Lung (tissue), 12 donors: ENCODE measurements around the gene CHRNA4. TPM values are rescaled to one million over a fixed set of nuclear protein-coding genes. Genes with fewer than 3 reads are reported as not detected.

Source experiments
- ATAC-seq: fragments of 200-7000 bp; cut with Tn5 transposase; one replicate; pipeline ENCODE4 v1.9.1; 2020; ENCODE audit warnings: moderate number of reproducible peaks; ENCODE audit not compliant: insufficient read depth, low FRiP score
- DNase-seq, 3 donors: peaks; one replicate each; pipeline ENCODE4 v3.0.0-alpha.2; 2013 to 2017
- H3K27ac ChIP-seq, 2 donors: one replicate each; pipeline ENCODE4 v1.5.1; 2013; ENCODE audit warnings: mild to moderate bottlenecking in 2 of 2, moderate library complexity in 2 of 2, control low read depth in 1 of 2, inconsistent platforms in 1 of 2, low read depth in 1 of 2, low read length in 1 of 2
- H3K27me3 ChIP-seq, 3 donors: one replicate each; pipeline ENCODE4 v1.5.1; 2013; ENCODE audit warnings: low read length in 2 of 3; ENCODE audit not compliant: control insufficient read depth in 3 of 3, insufficient read depth in 3 of 3
- H3K36me3 ChIP-seq, 4 donors: one replicate each; pipeline ENCODE4 v1.5.1; 2013; ENCODE audit warnings: low read length in 4 of 4, mild to moderate bottlenecking in 1 of 4, moderate library complexity in 1 of 4; ENCODE audit not compliant: control insufficient read depth in 4 of 4, insufficient read depth in 4 of 4
- H3K4me1 ChIP-seq, 5 donors: one replicate each; pipeline ENCODE4 v1.5.1; 2013; ENCODE audit warnings: low read length in 5 of 5, mild to moderate bottlenecking in 2 of 5, moderate library complexity in 1 of 5; ENCODE audit not compliant: control insufficient read depth in 5 of 5, insufficient read depth in 5 of 5
- H3K4me3 ChIP-seq: one replicate; pipeline ENCODE4 v1.5.1; 2013; ENCODE audit warnings: mild to moderate bottlenecking, control low read depth, moderate library complexity
- H3K9ac ChIP-seq, 2 donors: one replicate each; pipeline ENCODE4 v1.5.1; 2013; ENCODE audit warnings: low read length in 2 of 2, control low read depth in 1 of 2; ENCODE audit not compliant: insufficient read depth in 1 of 2
- H3K9me3 ChIP-seq, 4 donors: one replicate each; pipeline ENCODE4 v1.5.1; 2013; ENCODE audit warnings: low read length in 3 of 4, mild to moderate bottlenecking in 1 of 4, moderate library complexity in 1 of 4; ENCODE audit not compliant: control insufficient read depth in 4 of 4, insufficient read depth in 3 of 4
- WGBS, 2 donors: extraction: QIAGEN DNeasy Blood & Tissue Kit; methylation state at CpG; one replicate each; pipeline ENCODE4 v1.1.7; 2013; 5-methylcytosine and 5-hydroxymethylcytosine counted together
- polyA plus RNA-seq, 2 donors: library from polyadenylated mRNA; stranded (reverse); fragments of 200-250 nt; gene quantifications; one replicate each; pipeline ENCODE4 v1.2.1, GENCODE V29; 2013
- total RNA-seq, 2 donors: library from RNA; depleted of rRNA in 1 of 2; stranded (reverse); fragments of >200 nt in 1 of 2; gene quantifications; one replicate each; pipeline ENCODE4 v1.2.1, GENCODE V29; 2014 to 2021
- TF ChIP-seq, protein P1 (sequence below): IDR thresholded peaks from 2 replicates; pipeline ENCODE4 v1.5.1; 2012; ENCODE audit warnings: mild to moderate bottlenecking; ENCODE audit errors: control extremely low read depth, extremely low read depth
- donor health status: control.
- donor health status: control.
- donor health status: Bipolar disorder and iron deficiency.
- donor health status: healthy.
- donor health status: DM: yes; HTN: yes; CAD: no.

The CHRNA4 gene
- total and polyA plus RNA-seq, 4 donors, result 0.01 to 1.1 (median 0.46) TPM

DNA sequence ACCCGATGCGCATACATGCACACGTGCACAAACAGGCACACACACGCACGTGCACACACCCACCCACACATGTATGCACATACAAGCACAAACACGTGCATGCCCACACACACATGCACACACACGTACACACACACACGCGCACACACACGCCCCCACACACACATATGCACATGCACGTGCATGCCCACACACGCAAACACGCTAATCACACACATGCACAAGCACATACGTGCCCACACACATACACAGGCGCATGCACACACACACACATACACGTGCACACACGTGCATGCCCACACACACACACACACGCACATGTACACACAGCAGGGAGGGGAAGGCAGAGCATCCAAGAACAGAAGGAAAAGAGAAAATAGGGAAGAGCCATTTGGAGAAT lies 26.8 kb upstream of the CHRNA4 start:
- no peak overlapping the region for H3K27ac ChIP-seq
- peaks cover 0 to 4% (median 0%) of the 10 kb centered on the region in 3 donors for H3K27me3 ChIP-seq
- H3K36me3 ChIP-seq, result no peaks in the 10 kb centered on the region
- TF ChIP-seq, protein P1, sequence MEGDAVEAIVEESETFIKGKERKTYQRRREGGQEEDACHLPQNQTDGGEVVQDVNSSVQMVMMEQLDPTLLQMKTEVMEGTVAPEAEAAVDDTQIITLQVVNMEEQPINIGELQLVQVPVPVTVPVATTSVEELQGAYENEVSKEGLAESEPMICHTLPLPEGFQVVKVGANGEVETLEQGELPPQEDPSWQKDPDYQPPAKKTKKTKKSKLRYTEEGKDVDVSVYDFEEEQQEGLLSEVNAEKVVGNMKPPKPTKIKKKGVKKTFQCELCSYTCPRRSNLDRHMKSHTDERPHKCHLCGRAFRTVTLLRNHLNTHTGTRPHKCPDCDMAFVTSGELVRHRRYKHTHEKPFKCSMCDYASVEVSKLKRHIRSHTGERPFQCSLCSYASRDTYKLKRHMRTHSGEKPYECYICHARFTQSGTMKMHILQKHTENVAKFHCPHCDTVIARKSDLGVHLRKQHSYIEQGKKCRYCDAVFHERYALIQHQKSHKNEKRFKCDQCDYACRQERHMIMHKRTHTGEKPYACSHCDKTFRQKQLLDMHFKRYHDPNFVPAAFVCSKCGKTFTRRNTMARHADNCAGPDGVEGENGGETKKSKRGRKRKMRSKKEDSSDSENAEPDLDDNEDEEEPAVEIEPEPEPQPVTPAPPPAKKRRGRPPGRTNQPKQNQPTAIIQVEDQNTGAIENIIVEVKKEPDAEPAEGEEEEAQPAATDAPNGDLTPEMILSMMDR, result no peak
- peaks cover 0 to 25% (median 5%) of the 10 kb centered on the region in 4 donors for H3K9me3 ChIP-seq
- no peaks in the 10 kb centered on the region for H3K4me1 ChIP-seq
- 86 to 96% methylated on average over 18 of the region's 18 CpGs for WGBS, 2 donors
- H3K9ac ChIP-seq, result no peak overlapping the region
- ATAC-seq, result no peak
- DNase-seq, result no peak
- no peak overlapping the region for H3K4me3 ChIP-seq

GRCh38 chr20:63387393-63387792 lies 26.2 kb upstream of the CHRNA4 start:
- no peak for DNase-seq
- Histone ChIP-seq H3K4me3 (no peak overlapping the region), H3K27me3 (peaks cover 0 to 4% (median 2%) of the 10 kb centered on the region in 3 donors), H3K9me3 (peaks cover 0 to 22% (median 5%) of the 10 kb centered on the region in 4 donors), H3K9ac (no peak overlapping the region), H3K36me3 (no peaks in the 10 kb centered on the region), H3K27ac (no peak overlapping the region), H3K4me1 (no peaks in the 10 kb centered on the region)
- TF ChIP-seq, protein P1, result no peak
- 94 to 98% methylated on average over 13 of the region's 13 CpGs for WGBS, 2 donors
- ATAC-seq, result no peak

GRCh38 chr20:63386491-63386890 lies 25.3 kb upstream of the CHRNA4 start:
- Histone ChIP-seq H3K4me1 (peaks cover 0 to 3% (median 0%) of the 10 kb centered on the region in 5 donors), H3K36me3 (no peaks in the 10 kb centered on the region), H3K9ac (no peak overlapping the region), H3K9me3 (peaks cover 0 to 16% (median 5%) of the 10 kb centered on the region in 4 donors), H3K27ac (no peak overlapping the region), H3K4me3 (no peak overlapping the region), H3K27me3 (peaks cover 0 to 4% (median 3%) of the 10 kb centered on the region in 3 donors)
- TF ChIP-seq, protein P1, result no peak
- ATAC-seq, result no peak
- WGBS, 2 donors, result 89 to 95% methylated on average over 18 of the region's 18 CpGs
- no peak for DNase-seq

DNA sequence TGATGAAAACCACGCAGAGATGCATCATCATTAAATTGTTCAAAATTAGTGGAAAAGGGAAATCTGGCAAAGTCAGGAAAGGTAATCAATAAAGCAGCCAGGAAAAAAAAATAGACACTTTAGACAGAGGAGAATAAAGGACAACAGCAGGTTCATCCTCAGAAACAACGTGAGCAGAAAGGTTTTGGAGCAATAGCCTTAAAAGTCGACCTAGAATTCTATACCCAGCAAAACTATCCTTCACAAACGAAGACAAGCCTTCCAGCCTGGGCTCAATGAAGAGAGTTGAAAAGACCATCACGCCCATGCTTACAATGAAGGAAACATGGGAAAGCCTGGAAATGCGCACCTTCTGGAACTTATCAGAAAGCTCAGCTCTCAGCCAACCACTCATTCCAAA lies 24.7 kb upstream of the CHRNA4 start:
- 87 to 92% methylated on average over 6 of the region's 6 CpGs for WGBS, 2 donors
- Histone ChIP-seq H3K9ac (no peak overlapping the region), H3K27ac (no peak overlapping the region), H3K4me3 (no peak overlapping the region), H3K36me3 (no peaks in the 10 kb centered on the region), H3K9me3 (peaks cover 0 to 13% (median 5%) of the 10 kb centered on the region in 4 donors), H3K27me3 (peaks cover 0 to 4% (median 3%) of the 10 kb centered on the region in 3 donors), H3K4me1 (peaks cover 0 to 3% (median 0%) of the 10 kb centered on the region in 5 donors)
- TF ChIP-seq, protein P1, result no peak
- no peak for DNase-seq
- no peak for ATAC-seq
